NCI-H1048 (cell line): Measurements from ENCODE around the gene CHD1L.
"Not testable (repeated sequence)": the region's sequence is repeated elsewhere in the genome, so short reads cannot be mapped to it uniquely, and the experiment has no call there.

Experiments used
- DNase-seq: peaks from one replicate; lab custom pipeline; 2025; lab: John Stamatoyannopoulos, UW

The CHD1L gene

DNA sequence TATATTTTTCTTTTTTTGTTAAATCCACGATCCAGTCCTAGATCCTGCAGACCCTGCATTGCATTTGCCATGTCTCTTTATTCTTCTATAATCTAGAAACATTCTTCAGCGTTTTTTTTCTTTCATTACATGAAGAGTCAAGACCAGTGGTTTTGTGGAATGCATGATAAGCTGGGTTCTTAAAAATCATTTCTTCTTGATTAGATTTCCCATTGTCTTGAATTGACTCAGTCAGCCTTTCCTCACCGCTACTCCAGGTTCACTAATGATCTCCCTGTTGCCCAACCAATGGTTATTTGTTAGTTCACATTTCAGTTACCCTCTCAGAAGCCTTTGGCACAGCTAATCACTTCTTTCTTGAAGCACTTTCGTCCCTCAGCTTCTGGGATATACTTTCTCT is 25.2 kb downstream of the CHD1L start:
- DNase-seq, result no peak

DNA sequence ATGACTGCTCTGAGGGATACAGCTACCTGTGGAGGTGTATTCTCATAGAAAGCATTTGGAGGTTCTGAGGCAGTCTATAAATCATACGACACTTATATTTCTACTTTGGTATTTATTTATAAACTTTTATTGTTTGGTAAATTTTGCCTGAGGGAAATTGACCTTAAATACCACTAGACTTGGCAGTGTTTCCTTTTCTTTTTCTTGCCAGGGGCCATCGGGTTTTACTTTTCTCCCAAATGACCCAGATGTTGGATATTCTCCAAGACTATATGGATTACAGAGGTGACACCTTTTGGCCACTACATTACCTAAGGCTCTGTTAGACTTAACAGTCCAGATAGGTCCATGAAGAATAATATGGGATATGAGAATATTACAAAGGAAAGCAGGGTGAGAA is 28.2 kb downstream of the CHD1L start:
- no peak for DNase-seq

DNA sequence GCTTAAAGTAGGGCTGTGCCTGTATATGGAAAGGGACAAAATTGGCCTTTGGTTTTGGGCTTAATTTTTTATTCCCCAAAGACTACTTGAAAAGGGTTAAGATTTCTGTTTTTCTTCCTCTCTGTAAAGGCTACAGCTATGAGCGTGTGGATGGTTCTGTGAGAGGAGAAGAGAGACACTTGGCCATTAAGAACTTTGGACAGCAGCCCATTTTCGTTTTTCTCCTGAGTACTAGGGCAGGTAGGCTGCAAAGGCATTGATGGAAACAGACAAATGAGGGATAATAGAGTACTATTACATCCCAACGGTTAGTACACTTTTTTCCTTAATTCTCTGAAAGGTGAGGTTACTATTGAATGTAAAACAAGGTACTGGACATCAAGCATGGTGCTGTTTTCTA is 29.6 kb downstream of the CHD1L start:
- no peak for DNase-seq

DNA sequence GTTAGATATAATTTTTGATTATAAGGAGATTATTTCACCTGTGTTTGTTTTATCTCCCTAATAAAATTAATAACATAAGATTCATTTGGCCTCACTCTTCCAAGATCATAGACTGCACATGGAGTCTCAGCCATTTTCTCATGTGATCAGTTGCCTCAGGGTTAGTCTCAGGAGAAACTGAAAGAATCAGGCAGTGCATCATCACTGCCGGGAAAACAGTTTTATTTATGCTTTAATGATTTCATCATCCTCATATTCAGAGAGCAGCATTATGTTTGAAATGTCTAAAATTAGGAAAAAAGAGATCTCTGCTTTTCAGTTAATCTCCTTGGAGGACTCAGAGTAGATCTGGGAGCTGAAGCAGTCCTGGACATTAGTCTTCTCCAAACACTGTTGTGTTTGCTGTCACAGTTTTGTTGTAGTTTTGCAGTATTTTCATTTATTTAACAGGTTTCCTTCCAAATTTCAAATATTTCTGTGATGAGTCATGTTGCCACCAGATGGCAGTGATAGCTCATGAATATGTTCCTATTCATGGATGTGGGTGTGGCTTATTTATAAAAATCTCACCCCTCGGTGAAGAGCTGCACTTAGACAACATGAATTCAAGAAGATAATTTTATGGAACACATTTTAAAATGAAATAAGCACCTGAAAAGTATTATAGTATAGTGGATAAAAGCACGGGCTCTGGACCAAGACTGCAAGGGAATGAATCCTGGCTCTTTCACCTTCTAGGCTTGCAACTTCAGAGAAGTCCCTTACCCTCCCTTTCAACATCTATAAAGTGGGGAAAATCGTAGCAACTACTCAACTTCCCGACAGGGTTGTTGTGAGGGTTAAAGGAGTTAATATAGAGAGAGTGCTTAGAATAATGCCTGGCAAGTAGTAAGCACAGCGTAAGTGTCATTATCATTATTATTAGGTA is 31.2 kb downstream of the CHD1L start:
- DNase-seq, result no peak

DNA sequence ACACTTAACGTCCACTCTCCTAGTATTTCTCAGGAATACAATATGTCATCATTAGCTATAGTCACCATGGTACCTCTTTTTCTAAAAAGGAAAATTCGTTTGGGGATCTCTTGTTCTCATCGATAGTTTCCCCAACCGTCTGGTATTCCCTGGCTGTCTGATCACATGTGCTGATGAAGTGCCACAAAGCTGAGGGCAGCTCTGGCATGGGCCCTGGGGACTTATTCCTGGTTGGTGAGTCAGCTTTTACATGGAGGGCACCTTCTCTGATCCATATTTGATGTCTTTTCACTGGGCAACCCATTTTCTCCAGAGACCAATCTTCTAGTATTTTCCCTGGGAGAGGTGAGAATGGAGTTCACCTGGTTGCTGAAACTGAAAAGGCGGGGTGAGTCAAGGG is 39.5 kb downstream of the CHD1L start:
- DNase-seq, result no peak

DNA sequence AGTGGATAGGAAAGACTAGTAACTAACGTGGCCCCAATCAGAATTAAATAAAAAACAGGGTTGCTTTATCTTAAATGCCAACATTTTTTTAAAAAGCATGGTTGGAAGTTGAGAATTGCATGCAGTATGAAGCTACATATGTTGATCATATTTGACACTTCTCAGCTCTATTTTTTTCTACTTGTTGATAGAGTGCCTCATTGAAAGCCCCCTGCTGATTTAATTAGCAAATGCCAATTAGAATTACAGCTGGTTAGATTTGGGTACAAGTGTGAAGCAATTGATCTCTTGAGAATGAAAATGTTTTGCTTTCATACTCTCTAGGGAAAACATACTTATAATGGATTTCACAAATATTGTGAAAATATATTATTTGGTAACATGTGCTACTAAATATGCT is 40.5 kb downstream of the CHD1L start:
- no peak for DNase-seq

DNA sequence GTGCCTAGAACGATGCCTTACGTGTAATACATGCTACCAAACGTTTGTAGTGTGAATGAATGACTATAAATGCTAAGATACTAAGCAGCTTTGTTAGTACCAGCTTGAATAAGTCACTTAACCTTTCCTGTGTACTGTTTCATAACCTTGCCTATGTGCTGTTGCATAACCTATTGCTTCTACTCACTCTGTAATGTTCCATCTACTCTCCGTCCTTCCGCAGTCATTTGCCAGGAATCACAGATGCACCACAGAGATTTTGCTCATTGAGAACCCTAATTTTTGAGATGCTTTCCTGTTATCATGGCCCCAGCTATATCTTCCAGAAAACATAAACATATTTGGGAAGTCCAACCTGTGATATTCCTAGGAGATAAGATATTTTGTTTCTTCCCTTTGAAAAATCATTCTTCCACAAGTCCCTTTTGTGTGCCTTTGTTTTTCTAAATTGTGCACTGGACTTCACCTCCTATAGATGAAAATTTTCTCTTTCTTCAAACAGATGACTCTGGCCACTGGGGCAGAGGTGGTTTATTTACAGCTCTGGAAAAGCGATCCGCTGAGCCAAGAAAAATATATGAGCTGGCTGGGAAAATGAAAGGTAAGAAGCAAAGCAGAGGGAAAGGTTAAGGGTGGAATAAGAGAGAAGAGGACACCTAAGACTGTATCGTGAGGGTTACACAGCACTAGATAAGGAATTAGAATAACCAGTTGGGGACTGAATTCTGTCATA is 44.8 kb downstream of the CHD1L start:
- no peak for DNase-seq

DNA sequence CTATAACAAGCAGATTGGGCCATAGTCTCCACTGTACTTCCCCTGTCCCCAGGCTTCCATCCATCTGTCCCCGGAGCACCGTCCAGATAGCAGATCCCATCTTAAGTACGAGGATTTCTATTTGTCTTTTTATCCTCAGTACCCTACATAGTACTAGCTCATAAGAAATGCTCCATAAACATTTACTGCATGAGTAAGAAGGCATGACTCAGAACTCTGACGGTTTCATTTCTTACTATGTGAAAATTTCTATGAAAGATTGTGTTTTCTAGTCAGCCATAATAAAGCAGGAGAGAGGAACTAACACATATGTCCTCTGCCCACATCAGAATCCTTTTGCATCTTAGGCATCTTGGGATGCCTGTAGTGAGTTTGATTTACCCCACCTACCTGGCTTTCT is 49.5 kb downstream of the CHD1L start:
- no peak for DNase-seq

DNA sequence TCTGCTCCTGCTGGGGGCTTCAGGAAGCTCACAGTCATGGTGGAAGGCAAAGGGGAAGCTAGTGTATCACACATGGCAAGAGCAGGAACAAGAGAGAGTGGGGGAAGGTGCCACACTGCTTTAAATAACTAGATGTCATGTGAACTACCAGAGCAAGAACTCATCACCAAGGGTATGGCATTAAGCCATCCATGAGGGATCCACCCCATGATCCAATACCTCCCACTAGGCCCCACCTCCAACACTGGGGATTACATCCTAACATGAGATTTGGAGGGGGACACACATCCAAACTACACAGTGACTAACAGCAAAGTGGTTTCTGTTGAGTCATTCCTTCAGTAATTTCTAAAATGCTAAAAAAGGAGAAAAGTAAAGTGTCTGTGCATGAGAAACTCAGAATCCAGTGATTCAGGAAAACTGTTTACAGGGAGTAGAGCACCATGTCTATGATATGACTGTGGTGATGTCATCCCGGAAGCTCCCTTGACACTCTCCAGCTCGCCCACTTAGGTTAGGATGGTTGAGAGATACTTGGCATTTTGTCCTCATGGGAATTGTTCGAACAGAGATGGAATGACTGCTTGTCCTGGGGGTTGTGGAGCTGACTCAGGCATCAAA is 50.3 kb downstream of the CHD1L start:
- no peak for DNase-seq

DNA sequence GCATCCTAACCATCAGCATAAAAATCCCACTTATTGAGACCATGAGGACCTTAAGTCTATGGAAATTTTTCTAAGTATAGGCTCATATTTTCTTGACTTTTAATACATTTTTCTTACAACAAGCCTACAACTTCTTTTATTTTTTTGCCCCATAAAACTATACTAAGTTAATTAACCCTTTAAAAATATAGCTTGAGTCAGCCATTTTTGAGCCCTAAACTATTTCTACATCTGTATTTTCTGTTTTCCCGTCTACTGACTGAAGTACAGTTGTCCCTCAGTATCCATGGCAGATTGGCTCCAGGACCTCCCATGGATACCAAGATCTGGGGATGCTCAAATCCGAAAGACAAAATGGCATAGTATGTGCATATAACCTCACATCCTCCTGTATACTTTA is 55.0 kb downstream of the CHD1L start:
- DNase-seq, result no peak

DNA sequence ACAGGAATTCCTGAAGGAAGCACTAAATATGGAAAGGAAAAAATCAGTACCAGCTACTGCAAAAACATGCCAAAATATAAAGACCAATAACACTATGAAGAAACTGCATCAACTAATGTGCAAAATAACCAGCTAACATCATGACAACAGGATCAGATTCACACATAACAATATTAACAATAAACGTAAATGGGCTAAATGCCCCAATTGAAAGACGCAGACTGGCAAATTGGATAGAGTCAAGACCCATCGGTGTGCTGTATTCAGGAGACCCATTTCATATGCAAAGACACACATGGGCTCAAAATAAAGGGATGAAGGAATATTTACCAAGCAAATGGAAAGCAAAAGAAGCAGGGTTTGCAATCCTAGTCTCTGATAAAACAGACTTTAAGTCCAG is 63.3 kb downstream of the CHD1L start:
- not testable (repeated sequence) for DNase-seq

DNA sequence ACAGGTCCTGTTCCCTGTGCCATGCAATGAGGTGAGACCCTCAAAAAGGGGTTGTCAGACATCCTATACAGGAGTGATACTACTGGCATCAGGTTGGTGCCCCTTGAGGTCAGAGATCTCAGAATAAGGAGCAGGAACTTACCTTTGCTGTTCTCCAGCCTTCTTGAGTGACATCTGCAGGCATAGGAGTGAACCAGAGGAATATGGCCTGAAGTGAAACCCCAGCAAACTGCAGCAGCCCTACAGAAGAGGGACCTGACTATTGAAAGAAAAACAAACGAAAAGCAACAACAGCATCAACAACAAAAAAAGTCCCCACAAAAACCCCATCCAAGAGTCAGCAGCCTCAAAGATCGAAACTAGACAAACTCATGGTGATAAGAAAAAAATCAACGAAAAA is 74.5 kb downstream of the CHD1L start:
- no peak for DNase-seq

DNA sequence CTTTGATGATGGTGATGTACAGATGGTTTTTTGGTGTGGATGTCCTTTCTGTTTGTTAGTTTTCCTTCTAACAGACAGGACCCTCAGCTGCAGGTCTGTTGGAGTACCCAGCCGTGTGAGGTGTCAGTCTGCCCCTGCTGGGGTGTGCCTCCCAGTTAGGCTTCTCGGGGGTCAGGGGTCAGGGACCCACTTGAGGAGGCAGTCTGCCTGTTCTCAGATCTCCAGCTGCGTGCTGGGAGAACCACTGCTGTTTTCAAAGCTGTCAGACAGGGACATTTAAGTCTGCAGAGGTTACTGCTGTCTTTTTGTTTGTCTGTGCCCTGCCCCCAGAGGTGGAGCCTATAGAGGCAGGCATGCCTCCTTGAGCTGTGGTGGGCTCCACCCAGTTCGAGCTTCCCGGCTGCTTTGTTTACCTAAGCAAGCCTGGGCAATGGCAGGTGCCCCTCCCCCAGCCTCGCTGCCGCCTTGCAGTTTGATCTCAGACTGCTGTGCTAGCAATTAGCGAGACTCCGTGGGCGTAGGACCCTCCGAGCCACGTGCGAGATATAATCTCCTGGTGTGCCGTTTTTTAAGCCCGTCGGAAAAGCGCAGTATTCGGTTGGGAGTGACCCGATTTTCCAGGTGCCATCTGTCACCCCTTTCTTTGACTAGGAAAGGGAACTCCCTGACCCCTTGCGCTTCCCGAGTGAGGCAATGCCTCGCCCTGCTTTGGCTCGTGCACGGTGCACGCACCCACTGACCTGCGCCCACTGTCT is 84.6 kb downstream of the CHD1L start:
- not testable (repeated sequence) for DNase-seq

DNA sequence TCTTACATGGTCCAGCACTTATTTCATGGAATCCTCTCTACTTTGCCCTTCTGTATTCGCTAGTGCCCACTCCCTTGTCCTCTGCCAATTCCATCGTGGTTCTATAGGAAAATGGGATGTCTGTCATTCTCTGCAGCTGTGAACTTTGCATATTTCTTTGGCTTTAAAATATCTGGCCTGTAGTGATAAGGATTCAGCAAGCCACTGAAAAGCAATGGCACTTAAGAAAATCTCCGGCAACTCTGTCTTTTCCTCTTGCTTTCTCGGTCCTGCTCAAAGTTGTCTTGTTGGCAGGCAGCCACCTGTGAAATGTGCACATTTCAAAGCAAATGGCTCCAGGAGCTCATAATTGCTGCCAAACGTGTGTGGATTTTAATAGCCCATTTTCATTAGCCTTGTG is 91.8 kb downstream of the CHD1L start:
- no peak for DNase-seq

DNA sequence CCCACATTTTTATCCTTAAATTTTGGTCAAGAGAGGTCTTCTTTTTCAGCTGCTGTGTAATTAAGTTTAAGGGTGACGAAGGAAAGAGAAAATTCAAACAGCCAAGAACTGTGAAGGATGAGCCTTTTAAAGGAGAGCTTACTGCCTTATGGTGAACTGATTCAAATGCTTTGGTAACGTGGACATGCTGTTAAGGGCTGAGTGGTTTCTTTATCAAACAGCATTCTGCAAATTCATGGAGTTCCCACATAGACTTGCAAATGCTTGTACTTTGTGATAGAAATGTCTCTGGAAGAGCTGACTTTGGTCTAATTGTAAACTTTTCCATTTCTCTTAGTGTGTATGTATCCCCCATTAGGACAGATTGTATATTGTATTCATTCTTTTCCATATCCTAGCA is 93.8 kb downstream of the CHD1L start:
- DNase-seq, result no peak

DNA sequence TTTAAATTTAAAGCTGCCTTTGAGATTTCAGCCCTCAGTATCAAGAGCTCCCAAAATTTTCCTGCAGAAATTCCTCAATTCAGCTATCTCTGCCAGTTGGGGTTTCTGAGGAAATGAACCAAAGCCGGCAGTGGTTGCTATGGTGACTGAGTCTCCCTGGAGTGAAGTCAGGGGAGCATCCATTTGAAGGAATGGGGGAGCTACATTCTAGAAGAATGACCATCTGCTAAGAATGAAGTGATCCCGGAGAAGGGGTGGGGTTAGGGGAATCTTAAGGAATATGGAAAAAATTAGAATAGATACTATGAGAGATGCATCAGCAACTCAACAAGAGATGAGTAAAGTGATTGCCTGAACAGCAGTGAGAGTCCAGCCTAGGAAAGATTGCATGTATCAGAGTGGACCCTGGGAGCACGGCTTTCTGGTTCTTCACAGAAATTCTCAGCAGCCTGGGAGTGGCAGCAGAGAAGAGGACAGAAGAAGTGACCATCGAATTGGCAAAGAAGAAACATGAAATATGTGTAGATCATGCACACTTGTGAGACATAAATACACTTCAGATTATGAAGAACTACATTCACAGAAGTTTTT is 94.7 kb downstream of the CHD1L start:
- DNase-seq, result no peak

DNA sequence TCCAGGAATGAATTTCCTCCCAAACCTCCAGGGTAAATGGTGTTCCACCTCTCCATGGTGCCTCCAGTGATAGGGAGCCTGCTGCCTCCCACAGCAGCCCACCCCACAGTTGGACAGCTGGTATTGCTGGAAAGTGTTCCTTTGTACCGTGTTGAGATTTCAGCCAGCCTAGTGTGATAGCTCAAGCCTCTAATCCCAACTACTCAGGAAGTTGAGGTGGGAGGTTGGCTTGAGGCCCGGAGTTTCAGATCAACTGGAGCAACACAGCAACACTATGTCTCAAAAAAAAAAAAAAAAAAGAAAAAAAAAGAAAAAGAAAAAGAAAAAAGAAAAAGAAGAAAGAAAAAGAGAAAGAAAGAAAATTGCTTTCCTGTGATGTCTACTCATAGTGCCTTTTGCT is 96.1 kb downstream of the CHD1L start:
- DNase-seq, result no peak

DNA sequence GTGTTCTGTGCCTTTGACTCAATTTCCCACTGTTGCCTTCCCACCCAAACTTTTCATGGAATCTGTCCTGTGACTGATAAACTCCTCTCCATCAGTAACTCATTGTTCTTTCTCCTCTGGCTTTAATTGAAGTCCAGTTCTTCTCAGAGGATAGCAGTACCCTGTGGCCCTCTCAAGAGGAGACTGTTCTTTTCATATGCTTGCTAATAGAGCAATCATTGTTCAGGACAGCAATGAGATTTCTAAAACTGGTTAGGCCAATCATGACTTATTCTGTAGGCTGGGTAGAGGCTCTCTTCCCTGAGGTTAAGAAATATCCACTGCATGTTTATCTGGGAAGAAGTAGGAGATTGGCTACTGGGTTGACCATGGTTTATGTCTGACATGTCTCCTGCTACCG is 98.8 kb downstream of the CHD1L start:
- DNase-seq, result no peak
